Glomerular endothelial cell (primary cell): ENCODE measurements around the gene ZBTB8A. TPM values are rescaled to one million over a fixed set of nuclear protein-coding genes. Genes with fewer than 3 reads are reported as not detected.
"Not testable (repeated sequence)": the region's sequence is repeated elsewhere in the genome, so short reads cannot be mapped to it uniquely, and the experiment has no call there.

Experiments used
- DNase-seq: peaks from one replicate; pipeline ENCODE4 v3.0.0-alpha.2; 2011; ENCODE audit warnings: low read depth, low spot score; ENCODE audit errors: extremely low read depth
- total RNA-seq: library from RNA; depleted of rRNA; stranded (reverse); fragments of >200 nt; gene quantifications from 2 replicates; pipeline ENCODE4 v1.2.3, GENCODE V29; 2015

The ZBTB8A gene
- total RNA-seq, 1 donor from 2014 or later = 10.4 TPM

DNA sequence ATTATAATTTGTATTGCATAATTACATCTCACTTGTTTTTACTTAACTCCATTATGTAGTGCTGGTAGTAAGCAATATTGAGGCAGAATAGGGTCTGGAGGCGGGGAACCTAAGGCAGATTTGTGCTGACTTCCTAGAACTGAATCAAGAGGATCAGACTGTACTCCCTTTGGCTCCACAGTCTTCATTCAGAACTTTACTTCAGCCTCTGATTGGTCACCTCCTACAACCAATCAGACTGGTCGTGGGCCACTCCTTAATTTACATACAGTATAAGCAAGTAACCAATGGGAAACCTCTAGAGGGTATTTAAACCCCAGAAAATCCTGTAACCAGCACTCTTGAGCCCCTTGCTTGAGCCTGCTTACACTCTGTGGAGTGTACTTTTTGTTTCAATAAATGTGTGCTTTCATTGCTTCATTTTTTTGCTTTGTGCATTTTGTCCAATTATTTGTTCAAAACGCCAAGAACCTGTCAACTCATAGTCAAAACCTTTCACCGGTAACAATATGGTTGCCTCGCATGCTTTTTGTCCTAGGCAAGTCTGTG is 79.5 kb downstream of the ZBTB8A start:
- DNase-seq = no peak

DNA sequence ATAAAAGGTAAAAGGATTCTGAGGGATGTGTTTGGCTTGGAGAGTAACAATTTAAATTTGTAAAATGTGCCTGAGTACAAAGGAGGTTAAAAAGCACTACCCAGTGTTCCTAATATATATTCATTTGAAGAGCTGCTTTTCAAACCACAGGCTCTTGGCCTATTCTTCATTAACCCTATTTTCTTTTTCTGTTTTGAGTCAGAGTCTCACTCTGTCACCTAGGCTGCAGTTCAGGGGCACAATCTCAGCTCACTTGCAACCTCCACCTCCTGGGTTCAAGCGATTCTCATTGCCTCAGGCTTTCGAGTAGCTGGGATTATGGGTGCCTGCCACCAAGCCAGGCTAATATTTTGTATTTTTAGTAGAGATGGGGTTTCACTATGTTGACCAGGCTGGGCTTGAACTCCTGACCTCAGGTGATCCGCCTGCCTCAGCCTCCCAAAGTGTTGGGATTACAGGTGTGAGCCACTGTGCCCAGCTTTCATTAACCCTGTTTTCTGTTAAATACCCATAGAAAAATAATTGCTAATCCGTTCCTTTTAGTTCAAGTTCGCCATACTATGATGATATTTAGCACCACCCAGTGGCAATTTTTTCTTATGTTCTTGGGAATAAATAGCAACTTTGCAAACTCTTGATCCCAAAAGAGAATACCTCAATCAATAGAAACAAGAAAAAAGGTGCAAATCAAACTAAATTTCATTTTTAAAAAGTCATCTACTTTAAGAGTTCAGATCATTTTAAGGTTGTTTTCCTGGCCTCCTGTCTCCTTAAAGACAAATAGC is 80.7 kb downstream of the ZBTB8A start:
- no peak for DNase-seq

DNA sequence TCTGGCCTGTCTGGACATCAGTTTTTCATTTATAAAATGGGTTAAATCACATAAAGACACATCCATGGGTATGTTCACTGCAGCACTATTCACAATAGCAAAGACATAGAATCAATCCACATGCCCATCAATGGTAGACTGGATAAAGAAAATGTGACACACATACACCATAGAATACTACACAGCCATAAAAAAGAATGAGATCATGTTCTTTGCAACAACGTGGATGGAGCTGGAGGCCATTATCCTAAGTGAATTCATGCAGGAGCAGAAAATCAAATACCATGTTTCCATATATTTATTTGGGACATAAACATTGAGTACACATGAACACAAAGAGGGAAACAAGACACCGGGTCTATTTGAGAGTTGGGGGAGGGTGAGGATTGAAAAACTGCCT is 83.0 kb downstream of the ZBTB8A start:
- DNase-seq = no peak

DNA sequence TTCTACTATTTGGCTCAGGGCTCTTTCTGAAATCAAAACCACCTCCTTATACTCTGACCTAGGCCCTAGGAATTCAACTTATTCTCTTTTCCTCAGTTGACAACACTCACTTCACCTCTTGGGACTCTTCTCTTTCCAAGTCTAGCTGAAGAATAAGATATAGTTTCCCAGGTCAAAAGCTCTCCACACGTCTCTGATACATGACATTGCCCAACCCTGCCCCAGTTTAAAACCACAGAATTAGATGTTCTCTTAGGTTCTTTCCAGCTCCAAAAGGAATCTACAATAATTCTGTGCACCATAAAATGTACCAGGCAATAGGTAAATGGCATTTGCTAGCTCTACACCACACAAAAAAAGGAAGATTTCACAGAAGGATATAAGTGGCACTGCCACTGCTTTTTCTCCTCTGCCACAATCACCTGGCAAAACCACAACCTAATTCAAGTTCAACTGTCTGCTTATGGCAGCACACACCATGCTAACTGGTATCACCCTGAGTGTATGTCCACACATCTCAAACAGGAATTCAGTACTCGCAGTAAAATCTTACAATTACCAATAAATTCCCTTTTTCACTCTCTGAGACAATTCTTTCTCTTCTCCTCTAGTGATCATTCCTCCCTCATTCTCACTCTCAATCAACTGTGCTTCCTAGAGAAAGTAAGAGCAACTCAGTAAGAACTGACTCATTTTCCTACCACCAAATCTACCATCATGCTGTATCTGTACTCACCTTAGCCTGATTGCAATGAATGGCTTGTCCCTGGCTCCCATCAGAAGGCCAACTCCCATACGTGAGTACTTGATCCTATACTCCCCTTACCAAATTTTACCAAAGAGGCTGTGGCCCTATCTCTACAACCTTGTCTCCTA is 83.8 kb downstream of the ZBTB8A start:
- no peak for DNase-seq

DNA sequence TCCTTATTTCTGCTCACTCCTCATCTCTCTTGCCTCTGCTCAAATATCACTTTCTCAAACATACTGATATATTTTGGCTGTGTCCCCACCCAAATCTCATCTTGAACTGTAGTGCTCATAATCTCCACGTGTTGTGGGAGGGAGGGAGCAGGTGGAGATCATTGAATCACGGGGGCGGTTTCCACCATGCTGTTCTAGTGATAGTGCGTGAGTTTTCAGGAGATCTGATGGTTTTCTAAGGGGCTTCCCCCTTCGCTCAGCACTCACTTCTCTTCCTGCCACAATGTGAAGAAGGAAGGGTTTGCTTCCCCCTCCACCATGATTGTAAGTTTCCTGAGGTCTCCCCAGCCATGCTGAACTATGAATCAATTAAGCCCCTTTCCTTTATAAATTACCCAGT is 84.5 kb downstream of the ZBTB8A start:
- DNase-seq = no peak

DNA sequence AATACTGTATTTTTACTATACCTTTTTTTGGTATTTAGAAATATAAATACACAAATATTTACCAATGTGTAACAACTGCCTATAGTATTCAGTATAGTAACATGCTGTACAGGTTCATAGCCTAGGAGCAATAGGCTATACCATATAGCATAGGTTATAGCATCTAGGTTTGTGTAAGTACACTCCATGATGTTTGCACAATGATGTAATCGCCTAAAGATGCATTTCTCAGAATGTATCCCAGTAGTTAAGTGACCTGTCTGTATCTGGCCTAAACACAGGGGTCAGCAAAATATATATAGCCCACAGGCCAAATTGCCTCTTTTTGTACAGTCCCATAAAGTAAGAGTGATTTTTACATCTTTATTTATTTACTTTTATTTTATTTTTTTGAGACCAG is 86.9 kb downstream of the ZBTB8A start:
- DNase-seq = no peak

DNA sequence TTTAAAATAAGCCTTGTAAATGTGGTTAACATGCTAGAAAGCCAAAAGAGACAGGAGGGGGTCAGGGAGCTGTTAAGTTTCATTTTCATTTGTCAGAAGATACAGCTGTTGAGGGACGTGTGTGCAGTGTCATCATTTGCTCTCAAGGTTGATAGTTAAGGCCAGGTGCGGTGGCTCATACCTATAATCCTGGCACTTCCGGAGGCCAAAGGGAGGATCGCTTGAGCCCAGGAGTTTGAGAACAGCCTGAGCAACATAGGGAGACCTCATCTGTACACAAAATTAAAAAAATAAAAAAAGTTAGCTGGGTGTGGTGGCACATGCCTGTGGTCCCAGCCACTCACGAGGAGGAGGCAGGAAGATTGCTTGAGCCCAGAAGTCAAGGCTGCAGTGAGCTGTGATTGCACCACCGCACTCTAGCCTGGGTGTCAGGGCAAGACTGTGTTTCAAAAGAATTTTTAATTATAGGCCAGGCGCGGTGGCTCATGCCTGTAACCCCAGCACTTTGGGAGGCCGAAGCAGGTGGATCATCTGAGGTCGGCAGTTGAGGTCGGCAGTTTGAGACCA is 88.5 kb downstream of the ZBTB8A start:
- no peak for DNase-seq

DNA sequence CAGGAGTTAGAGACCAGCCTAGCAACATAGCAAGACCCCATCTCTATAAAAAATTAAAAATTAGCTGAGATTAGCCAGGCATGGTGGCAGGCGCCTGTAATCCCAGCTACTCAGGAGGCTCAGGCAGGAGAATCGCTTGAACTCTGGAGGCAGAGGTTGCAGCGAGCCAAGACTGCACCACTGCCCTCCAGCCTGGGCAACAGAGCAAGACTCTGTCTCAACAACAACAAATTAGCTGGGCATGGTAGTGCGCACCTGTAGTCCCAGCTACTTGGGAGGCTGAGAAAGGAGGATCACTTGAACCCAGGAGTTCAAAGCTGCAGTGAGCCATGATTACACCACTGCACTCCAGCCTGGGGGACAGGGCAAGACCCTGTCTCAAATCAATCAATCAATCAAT is 90.9 kb downstream of the ZBTB8A start:
- not testable (repeated sequence) for DNase-seq

DNA sequence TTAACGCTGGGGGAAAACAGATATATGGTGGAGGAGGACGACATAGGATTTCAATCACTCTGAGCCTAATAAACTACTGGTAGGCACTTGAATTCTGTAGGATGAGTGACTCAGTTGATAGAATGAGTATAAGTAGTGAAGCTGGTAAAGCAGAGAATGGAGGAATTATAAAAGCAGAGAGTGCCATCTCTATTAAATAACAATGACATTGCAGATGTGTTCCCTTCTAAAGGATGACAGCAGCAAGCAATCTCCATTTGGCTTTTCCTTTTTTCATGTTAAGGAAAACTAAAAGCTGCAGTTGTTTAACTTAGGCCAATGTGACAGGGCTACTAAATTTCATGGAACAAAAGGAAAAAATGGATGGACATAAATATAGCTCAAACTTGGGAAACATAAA is 93.6 kb downstream of the ZBTB8A start:
- DNase-seq = no peak

DNA sequence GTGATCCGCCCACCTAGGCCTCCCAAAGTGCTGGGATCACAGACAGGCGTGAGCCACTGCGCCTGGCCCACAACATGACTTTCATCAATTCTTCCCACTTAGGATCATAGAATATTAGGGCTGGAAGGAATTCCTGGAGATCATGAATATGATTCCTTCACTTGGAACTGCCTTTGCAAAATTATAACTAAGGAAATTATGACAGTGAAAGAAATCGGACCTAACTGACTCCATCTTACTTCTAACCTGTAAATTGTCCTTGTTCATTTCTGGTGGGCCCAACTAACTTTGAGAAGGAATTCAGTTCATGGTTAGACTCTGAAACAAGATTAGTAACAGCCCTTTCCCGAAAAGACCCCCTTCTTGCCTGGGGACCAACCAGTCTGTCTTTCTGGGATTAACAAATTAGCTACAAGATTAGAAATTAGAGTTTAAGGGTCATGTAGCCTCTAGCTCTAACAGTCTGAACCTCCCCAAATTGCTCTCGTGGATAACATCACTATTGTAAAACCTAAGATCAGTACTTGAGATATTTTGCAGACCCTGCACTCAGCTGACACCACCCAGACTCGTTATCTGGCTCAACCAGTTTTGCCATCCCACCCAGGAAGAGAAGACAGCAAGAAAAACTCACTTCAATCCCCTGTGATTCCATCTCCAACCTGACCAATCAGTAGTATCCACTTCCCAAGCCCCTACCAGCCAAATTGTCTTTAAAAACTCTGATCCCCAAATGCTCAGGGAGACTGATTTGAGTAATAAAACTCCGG is 96.5 kb downstream of the ZBTB8A start:
- no peak for DNase-seq

DNA sequence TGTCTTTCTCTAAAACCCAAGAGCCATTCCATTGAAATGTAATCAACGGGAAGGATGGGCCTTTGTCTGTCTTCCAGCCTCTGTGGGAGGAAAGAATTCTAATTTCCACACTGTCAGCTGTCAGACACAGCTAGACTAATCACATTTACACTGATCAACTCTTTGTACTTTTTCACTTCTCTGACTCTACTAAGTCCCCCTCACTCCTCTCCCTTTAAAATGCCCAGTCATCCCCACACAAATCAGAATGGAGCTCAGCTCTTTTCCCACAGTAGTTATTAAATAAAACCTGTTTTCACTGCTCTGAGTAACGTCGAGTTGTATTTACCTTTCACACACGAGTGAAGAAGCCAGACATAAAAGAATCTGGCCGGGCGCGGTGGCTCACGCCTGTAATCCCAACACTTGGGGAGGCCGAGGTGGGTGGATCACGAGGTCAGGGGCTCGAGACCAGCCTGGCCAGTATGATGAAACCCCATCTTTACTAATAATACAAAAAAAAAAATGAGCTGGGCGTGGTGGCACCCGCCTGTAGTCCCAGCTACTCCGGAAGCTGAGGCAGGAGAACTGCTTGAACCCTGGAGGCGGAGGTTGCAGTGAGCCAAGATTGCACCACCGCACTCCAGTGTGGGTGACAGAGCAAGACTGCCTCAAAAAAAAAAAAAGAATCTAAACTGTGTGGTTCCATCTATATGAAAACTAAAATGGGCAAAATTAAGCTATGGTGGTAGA is 97.9 kb downstream of the ZBTB8A start:
- no peak for DNase-seq

DNA sequence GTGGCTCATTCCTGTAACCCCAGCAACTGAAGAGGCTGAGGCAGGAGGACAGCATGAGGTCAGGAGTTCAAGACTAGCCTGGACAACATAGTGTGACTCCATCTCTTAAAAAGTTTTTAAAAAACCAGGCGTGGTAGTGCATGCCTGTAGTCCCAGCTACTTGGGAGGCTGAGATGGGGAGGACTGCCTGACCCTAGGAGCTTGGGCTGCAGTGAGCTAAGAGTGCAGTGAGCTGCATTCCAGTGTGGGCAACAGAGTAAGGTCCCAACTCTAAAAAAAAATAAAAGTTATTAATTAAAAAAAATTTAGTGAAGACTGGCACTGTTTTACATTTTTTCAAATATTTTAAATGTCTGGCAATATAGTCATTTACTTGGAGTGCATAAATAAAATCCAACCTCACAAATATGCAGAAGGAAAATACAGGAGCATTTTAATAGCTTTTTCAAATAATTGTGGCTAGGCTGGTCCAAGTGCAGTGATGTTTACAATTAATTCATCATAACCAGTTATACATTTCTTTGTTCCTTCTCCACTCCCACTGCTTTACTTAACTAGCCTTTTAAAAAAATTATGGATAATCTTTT is 100.4 kb downstream of the ZBTB8A start:
- DNase-seq = no peak

DNA sequence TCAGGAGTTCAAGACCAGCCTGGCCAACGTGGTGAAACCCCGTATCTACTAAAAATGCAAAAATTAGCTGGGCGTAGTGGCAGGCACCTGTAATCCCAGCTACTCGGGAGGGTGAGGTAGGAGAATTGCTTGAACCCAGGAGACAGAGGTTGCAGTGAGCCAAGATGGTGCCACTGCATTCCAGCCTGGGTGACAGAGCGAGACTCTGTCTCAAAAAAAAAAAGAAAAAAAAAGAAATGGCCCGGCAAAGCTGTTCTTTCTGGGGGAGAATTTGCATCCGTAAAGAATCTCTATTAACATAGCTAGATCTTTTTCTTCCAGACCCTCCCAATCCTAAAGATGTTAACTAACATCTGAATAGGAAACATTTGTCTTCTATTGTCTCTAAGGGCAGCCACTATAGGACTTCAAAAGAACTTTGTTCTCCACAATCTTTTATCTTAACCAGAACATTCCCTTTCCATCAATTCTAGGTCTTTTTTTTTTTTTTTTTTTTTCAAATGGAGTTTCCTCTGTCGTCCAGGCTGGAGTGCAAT is 103.1 kb downstream of the ZBTB8A start:
- not testable (repeated sequence) for DNase-seq

DNA sequence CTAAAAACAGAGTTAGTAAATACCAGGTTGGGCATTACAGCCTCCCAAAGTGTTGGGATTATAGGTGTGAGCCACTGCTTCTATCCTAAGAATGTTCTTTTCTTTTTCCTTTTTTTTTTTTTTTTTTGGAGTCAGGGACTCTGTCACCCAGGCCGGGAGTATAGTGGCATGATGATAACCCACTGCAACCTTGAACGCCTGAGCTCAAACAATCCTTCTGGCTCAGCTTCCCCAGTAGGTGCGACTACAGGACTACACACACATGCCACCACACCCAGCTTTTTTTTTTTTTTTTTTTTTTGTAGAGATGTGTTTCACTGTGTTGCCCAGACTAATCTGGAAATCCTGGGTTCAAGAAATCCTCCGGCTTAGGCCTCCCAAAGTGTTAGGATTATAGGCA is 105.2 kb downstream of the ZBTB8A start:
- DNase-seq = no peak

DNA sequence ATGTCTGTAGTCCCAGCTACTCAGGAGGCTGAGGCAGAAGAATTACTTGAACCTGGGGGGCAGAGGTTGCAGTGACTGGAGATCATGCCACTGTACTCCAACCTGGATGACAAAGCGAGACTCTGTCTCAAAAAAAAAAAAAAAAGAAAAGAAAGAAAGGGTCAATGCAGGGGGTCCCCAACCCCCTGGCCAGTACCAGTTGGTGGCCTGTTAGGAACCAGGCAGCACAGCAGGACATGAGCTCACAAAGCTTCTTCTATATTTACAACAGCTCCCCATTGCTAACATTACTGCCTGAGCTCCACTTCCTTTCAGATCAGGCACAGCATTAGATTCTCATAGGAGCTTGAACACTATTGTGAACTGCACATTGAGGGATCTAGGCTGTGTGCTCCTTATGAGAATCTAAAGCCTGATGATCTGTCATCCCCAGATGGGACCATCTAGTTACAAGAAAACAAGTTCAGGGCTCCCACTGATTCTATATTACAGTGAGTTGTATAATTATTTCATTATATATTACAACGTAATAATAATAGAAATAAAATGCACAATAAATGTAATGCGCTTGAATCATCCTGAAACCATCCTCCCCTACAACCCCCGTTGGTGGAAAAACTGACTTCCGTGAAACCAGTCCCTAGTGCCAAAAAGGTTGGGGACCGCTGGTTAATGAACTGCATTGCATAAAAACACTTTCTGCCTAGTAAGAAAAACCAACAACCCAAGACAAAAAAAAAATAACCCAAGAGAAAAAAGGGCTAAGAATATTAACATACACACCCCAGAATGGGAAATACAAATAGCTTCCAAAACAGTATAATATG is 108.3 kb downstream of the ZBTB8A start:
- DNase-seq = no peak

DNA sequence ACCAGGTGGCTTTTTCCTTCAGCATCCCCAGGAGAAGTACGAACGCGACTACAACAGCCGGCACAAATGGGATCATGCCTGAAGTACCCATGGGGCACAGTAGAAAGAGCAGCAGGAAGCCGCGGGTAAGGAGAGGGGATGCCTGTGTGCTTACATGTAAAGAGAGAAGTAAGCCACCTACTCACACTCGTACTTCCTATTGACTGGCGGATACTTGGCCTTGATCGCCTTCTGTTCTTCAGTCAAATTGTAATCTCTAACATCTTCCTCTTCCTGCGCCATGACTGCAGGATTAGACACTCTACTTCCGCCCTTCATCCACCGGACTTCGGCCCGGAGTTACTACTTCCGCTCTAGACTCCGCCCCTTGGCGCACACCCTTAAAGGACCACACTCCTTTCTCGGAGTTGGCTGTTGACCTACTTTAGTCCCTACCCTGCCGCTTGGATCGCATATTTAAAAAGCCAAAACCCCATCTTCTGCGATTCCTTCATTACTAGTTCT is 111.1 kb downstream of the ZBTB8A start, which contains the start of gene ZBTB8OS:
Gene ZBTB8OS, minus strand, starts transcription at position 303 of the 504 bp plus-strand sequence. Its CDS starts 21 bp downstream, at position 282.
- DNase-seq = peak; percentile 84

DNA sequence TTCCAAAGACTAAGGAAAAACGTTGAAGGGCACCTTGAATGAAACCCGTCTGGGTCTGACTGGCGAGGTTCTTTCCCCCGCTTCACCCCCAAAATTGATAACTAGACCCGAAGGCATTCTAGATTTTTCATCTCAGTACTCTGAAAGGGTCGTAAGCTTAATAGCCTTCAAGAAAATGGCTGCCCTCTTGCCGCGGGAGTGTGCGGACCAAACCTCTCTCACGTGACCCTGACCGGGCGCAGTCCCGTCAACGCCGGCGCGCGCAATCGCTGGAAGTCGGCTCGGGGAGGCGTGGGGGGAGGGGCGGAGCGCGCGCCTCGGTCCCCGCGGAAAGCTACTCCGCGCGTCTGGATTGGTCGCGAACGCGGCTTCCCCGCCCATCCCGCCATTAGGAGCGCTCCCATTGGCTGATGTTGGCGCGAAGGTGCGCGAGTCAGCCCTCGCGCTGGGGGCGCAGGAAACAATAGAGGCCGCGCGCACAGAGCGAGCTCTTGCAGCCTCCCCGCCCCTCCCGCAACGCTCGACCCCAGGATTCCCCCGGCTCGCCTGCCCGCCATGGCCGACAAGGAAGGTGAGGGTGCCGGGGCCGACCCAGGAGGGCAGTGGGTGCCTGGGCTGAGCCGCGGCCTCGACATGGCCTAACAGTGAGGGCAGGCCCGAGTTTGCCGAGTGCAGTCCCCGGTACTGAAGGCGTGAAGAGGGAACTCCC is 111.7 kb downstream of the ZBTB8A start, which contains the start of gene RBBP4:
Gene RBBP4, plus strand, starts transcription at position 457 of the 709 bp plus-strand sequence. Its CDS starts 99 bp downstream, at position 556.
- DNase-seq = peak; percentile 52
